ENCODE measurements around the gene RORB. TPM values are rescaled to one million over a fixed set of nuclear protein-coding genes. Genes with fewer than 3 reads are reported as not detected.

Gene RORB
- total RNA-seq, 3 donors from 2014 or later, result 0.19 to 0.66 TPM; not detected in 1

- Histone ChIP-seq H3K9me3 (no peaks in the 10 kb centered on the region), H3K4me3 (no peak overlapping the region), H3K4me1 (ENCODE audit: low read depth) (no peaks in the 10 kb centered on the region), H3K36me3 (ENCODE audit: low read depth) (no peaks in the 10 kb centered on the region)
- TF ChIP-seq CTCF (IDR thresholded peaks at IDR 0.05), result no peak
- ATAC-seq, result no peak
- intact Hi-C loops (cut with DNase I, micrococcal nuclease), result no loop called here
- no peak for DNase-seq
Measured at GRCh38 chr9:74478606-74479005, 18.5 kb upstream of the RORB start.

GRCh38 chr9:74479711-74480110, 17.4 kb upstream of the RORB start:
- intact Hi-C loops (cut with DNase I, micrococcal nuclease), result loop anchor here in 1 of 2 donors (10.0 kb wide), 1 partner anchor 835 kb away; no protein-coding TSS in a partner anchor
- no peak for TF ChIP-seq CTCF (IDR thresholded peaks at IDR 0.05)
- no peaks in the 10 kb centered on the region for H3K9me3 ChIP-seq
- no peaks in the 10 kb centered on the region for H3K36me3 ChIP-seq (ENCODE audit: low read depth)
- DNase-seq, result no peak
- no peak for ATAC-seq
- no peaks in the 10 kb centered on the region for H3K4me1 ChIP-seq (ENCODE audit: low read depth)
- H3K4me3 ChIP-seq, result no peak overlapping the region

GRCh38 chr9:74487395-74487794, 9.7 kb upstream of the RORB start:
- Histone ChIP-seq H3K36me3 (ENCODE audit: low read depth) (no peaks in the 10 kb centered on the region), H3K9me3 (no peaks in the 10 kb centered on the region), H3K4me3 (no peak overlapping the region), H3K4me1 (ENCODE audit: low read depth) (no peaks in the 10 kb centered on the region)
- DNase-seq (no peak), ATAC-seq (no peak)
- intact Hi-C loops (cut with DNase I, micrococcal nuclease), result loop anchor here in 1 of 2 donors (10.0 kb wide), 1 partner anchor 843 kb away; no protein-coding TSS in a partner anchor
- no peak for TF ChIP-seq CTCF (IDR thresholded peaks at IDR 0.05)

GRCh38 chr9:74493512-74493911, 3.6 kb upstream of the RORB start:
- H3K4me3 ChIP-seq, result no peak overlapping the region
- no peaks in the 10 kb centered on the region for H3K9me3 ChIP-seq
- no peaks in the 10 kb centered on the region for H3K4me1 ChIP-seq (ENCODE audit: low read depth)
- DNase-seq (no peak), ATAC-seq (no peak)
- intact Hi-C loops (cut with DNase I, micrococcal nuclease), result no loop called here
- H3K36me3 ChIP-seq (ENCODE audit: low read depth), result no peaks in the 10 kb centered on the region
- no peak for TF ChIP-seq CTCF (IDR thresholded peaks at IDR 0.05)

GRCh38 chr9:74494490-74494889, 2.6 kb upstream of the RORB start:
- DNase-seq (no peak), ATAC-seq (no peak)
- Histone ChIP-seq H3K9me3 (no peaks in the 10 kb centered on the region), H3K4me1 (ENCODE audit: low read depth) (no peaks in the 10 kb centered on the region), H3K4me3 (no peak overlapping the region), H3K36me3 (ENCODE audit: low read depth) (no peaks in the 10 kb centered on the region)
- intact Hi-C loops (cut with DNase I, micrococcal nuclease), result no loop called here
- no peak for TF ChIP-seq CTCF (IDR thresholded peaks at IDR 0.05)

GRCh38 chr9:74496406-74496805, 729 bp upstream of the RORB start:
- H3K4me3 ChIP-seq, result no peak overlapping the region
- DNase-seq, result no peak
- intact Hi-C loops (cut with DNase I, micrococcal nuclease), result no loop called here
- TF ChIP-seq CTCF (IDR thresholded peaks at IDR 0.05), result no peak
- no peaks in the 10 kb centered on the region for H3K9me3 ChIP-seq
- no peak for ATAC-seq
- no peaks in the 10 kb centered on the region for H3K4me1 ChIP-seq (ENCODE audit: low read depth)
- H3K36me3 ChIP-seq (ENCODE audit: low read depth), result no peaks in the 10 kb centered on the region

All from mucosa of descending colon (tissue), 3 donors.